Ovary (tissue), 3 donors: ENCODE measurements around the gene ISCA1.

Source experiments
- EP300 ChIP-seq: sonication (generic); formaldehyde crosslinking; IDR thresholded peaks from one replicate; pipeline ENCODE4 v1.6.1; 2017; ENCODE audit warnings: antibody characterized with exemption
- POLR2A ChIP-seq: fragments of 450-650 bp; IDR thresholded peaks from one replicate; pipeline ENCODE4 v1.6.1; 2017; ENCODE audit warnings: antibody characterized with exemption, mild to moderate bottlenecking, moderate library complexity
- TF ChIP-seq, protein P1 (sequence below), 3 donors: fragments of 450-650 bp in 2 of 3; fragments of 200-600 bp in 1 of 3; IDR thresholded peaks; one replicate each; pipeline versions ENCODE4 v1.5.1 to v1.8.0; 2016 to 2022; ENCODE audit warnings: antibody characterized with exemption in 3 of 3, mild to moderate bottlenecking in 1 of 3
- donor health status: DM: no; HTN: no; CAD: no.

GRCh38 chr9:86301686-86302085 is 19.3 kb upstream of the ISCA1 start:
- TF ChIP-seq POLR2A (no peak), EP300 (no peak)
- TF ChIP-seq, protein P1, sequence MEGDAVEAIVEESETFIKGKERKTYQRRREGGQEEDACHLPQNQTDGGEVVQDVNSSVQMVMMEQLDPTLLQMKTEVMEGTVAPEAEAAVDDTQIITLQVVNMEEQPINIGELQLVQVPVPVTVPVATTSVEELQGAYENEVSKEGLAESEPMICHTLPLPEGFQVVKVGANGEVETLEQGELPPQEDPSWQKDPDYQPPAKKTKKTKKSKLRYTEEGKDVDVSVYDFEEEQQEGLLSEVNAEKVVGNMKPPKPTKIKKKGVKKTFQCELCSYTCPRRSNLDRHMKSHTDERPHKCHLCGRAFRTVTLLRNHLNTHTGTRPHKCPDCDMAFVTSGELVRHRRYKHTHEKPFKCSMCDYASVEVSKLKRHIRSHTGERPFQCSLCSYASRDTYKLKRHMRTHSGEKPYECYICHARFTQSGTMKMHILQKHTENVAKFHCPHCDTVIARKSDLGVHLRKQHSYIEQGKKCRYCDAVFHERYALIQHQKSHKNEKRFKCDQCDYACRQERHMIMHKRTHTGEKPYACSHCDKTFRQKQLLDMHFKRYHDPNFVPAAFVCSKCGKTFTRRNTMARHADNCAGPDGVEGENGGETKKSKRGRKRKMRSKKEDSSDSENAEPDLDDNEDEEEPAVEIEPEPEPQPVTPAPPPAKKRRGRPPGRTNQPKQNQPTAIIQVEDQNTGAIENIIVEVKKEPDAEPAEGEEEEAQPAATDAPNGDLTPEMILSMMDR (IDR thresholded peaks at IDR 0.05), result no peak
